GM23338 (cell line): ENCODE results near the gene PTRH2.

Source experiments
- ETS1 ChIP-seq: IDR thresholded peaks from 2 replicates; pipeline ENCODE4 v1.6.1; 2016; ENCODE audit warnings: antibody characterized with exemption
- EZH2phosphoT487 ChIP-seq: fragments of 200-600 bp; sonication (generic); IDR thresholded peaks from one replicate; pipeline ENCODE4 v1.8.1; 2018; ENCODE audit warnings: antibody characterized with exemption; ENCODE audit not compliant: unreplicated experiment
- NANOG ChIP-seq: IDR thresholded peaks from 2 replicates; pipeline ENCODE4 v1.6.1; 2016; ENCODE audit warnings: antibody characterized with exemption, borderline replicate concordance
- POLR2AphosphoS5 ChIP-seq: IDR thresholded peaks from 2 replicates; pipeline ENCODE4 v1.6.1; 2016; ENCODE audit warnings: antibody characterized with exemption, low read depth
- REST ChIP-seq: IDR thresholded peaks from one replicate; pipeline ENCODE4 v1.6.1; 2018; ENCODE audit warnings: antibody characterized with exemption; ENCODE audit not compliant: unreplicated experiment
- TF ChIP-seq, protein P1 (sequence below), 2 experiments: fragments of 200-600 bp in 1 of 2; sonication (generic) in 1 of 2; conservative IDR thresholded peaks; 2 replicates each; pipeline versions ENCODE4 v1.5.1 to v1.6.1; 2016 to 2017; ENCODE audit warnings: antibody characterized with exemption in 2 of 2, low read depth in 2 of 2, mild to moderate bottlenecking in 2 of 2, moderate library complexity in 1 of 2

DNA sequence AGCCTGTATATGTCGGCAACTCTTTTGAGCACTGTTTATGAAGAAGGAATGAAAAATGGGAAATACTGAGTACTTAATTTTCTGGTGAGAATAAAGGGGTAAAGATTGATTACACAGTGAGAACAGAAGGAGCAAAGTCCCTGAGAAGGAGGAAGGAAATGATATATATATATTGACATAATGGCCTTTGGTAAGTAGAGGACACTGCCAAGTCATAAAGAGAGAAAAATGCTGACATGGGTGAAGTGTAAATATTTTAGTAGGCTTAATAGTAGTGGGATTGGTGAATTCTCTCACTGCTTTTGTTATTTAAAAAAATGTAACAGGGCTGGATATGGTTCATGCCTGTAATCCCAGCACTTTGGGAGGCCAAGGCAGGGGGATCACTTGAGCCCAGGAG lies 16.4 kb upstream of the PTRH2 start:
- TF ChIP-seq ETS1 = no peak
- TF ChIP-seq, protein P1, sequence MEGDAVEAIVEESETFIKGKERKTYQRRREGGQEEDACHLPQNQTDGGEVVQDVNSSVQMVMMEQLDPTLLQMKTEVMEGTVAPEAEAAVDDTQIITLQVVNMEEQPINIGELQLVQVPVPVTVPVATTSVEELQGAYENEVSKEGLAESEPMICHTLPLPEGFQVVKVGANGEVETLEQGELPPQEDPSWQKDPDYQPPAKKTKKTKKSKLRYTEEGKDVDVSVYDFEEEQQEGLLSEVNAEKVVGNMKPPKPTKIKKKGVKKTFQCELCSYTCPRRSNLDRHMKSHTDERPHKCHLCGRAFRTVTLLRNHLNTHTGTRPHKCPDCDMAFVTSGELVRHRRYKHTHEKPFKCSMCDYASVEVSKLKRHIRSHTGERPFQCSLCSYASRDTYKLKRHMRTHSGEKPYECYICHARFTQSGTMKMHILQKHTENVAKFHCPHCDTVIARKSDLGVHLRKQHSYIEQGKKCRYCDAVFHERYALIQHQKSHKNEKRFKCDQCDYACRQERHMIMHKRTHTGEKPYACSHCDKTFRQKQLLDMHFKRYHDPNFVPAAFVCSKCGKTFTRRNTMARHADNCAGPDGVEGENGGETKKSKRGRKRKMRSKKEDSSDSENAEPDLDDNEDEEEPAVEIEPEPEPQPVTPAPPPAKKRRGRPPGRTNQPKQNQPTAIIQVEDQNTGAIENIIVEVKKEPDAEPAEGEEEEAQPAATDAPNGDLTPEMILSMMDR (conservative IDR thresholded peaks at IDR 0.05; ENCODE audit: low read depth in 2 of 2) = no peak
- no peak for TF ChIP-seq EZH2phosphoT487
- TF ChIP-seq REST = no peak
- TF ChIP-seq POLR2AphosphoS5 = no peak
- no peak for TF ChIP-seq NANOG
